SK-N-MC (cell line): Measurements from ENCODE around the gene LPIN2.

ENCODE experiments used
- EZH2 ChIP-seq: fragments of 200-600 bp; sonication (generic); IDR thresholded peaks from one replicate; pipeline ENCODE4 v1.6.1; 2017; ENCODE audit warnings: antibody characterized with exemption
- FOXP2 ChIP-seq: optimal IDR thresholded peaks from 2 replicates; pipeline ENCODE3; 2011; ENCODE audit warnings: mild to moderate bottlenecking, moderate library complexity; ENCODE audit not compliant: insufficient read depth; ENCODE audit errors: extremely low read length, control extremely low read depth
- POLR2AphosphoS5 ChIP-seq: IDR thresholded peaks from 2 replicates; pipeline ENCODE4 v1.6.1; 2012; ENCODE audit warnings: mild to moderate bottlenecking, low read depth, low read length, borderline replicate concordance

GRCh38 chr18:2969695-2970094 lies 43.2 kb downstream of the LPIN2 start:
- TF ChIP-seq EZH2 = no peak
- TF ChIP-seq POLR2AphosphoS5 = no peak
- TF ChIP-seq FOXP2 = no peak
